Fibroblast of skin of left biceps (primary cell): ENCODE measurements around the gene PLEKHH1.

Experiments
- DNase-seq, 2 experiments: peaks; one replicate each; pipeline ENCODE4 v3.0.0-alpha.2; 2013; ENCODE audit warnings: low read depth in 2 of 2

Gene PLEKHH1

GRCh38 chr14:67510121-67510520 lies 23.0 kb upstream of the PLEKHH1 start:
- no peak for DNase-seq

DNA sequence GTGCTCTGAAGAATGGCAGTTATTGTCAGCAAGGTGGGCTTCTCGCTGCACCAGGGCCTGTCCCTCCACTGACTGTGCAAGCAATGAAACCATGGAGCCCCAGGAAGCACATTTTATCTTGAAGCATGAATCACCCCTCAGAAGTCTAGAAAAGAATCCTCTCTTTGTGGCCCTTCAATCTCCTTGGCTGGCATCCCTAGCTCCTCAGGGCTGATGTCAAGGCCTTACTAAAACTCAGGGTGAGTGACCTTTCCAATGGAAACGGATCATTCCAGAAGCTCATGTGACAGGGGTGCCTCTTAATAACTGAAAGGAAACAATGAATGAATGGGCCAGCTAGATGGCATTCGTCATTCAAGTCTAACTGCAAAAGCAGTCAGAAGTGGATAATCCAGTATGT lies 22.3 kb upstream of the PLEKHH1 start:
- no peak for DNase-seq

DNA sequence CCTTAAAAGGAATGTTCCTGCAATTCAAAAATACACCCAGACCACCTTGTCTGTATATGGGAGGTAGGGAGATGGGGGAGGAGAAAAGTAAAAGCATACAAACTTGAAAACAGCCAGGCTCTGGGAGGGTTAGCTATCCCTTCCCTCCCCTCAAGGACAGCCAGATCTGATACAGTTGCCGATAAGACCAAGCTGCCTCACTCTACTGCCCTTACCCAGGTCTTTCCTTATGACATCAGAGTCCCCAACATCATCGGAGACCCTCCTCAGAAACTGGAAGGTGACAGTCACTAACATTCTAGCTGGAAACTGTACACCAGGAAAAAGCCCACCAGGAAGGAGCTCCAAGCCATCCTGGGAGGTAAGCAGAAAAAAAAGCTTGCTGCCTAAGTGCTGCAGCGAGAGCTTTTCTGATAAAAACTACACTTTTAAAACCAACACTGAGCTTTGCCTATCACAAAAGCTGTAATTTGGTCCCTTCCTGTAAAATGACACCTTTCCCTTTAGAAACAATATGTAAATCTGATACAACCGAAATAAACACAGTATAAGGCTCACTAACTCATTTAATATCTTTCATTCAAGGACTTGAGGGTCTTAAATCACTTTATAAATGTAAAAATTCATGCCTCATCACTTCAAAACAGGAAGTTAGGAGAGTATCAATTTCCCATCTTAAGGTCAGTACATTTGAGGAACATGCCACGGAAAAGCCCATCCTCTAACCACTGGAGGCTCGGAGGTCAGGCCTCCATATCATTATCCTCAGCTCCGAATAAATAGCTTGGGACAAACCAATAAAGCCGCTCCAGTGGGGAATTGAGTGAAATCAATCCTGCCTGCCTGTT lies 20.4 kb upstream of the PLEKHH1 start:
- DNase-seq: no peak

- DNase-seq: no peak
These were observed 19.4 kb upstream of the PLEKHH1 start for GRCh38 chr14:67513631-67514108.

DNA sequence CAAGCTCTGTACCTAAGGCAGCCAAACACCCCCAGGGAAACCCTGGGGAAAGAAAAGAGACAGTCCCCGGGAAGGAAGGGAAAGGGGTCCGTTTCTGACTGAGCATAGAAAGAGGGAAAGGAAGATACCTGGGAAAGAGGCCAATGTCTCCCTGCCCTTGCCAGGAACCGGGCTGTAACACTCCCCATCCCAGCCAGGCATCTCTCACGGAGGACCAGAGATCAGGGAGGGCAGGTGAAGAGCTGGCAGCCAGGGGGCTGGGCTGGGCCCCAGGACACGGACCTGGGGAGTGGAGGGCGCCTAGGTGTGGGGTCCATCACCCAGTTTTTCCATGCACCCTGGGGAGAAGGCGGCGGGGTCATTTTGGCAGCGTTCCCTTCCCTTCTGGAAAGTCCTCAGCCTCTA lies 18.9 kb upstream of the PLEKHH1 start:
- no peak for DNase-seq

- DNase-seq: no peak
These were observed 18.3 kb upstream of the PLEKHH1 start for GRCh38 chr14:67514650-67515385.

DNA sequence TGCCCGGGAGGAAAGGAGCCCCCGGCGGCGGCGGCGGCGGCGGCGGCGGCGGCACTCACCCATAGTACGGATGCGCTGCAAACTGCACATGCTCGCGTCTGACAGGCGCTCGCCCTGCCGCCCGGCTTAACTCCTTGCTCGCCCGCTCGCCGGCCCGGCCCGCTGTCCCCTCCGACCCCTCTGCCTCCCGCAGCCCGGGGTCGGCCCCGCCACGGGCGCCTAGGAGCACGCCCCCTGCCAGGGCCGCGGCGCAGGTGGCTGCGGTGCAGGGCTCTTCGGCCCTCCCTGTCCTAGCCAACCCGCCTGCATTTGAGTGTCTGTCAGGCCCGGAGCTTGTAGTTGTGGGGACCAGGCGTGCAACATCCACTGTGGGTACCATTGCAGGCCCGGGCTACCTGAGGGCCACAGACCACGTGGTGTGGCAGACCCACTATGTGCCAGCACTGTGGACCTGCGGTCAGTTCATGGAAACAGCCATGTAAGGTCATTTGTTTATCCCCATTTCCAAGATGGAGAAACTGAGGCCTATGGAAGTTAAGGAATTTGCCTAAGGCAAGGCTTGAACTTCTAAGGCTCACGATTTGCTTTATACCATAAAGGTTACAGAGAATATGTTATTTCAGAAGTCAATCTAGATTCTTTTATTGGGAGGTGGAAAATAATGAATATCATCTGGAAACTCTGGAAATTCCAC lies 17.6 kb upstream of the PLEKHH1 start:
- no peak for DNase-seq

GRCh38 chr14:67516676-67517075 lies 16.4 kb upstream of the PLEKHH1 start:
- no peak for DNase-seq

GRCh38 chr14:67517083-67517482 lies 16.0 kb upstream of the PLEKHH1 start:
- no peak for DNase-seq

DNA sequence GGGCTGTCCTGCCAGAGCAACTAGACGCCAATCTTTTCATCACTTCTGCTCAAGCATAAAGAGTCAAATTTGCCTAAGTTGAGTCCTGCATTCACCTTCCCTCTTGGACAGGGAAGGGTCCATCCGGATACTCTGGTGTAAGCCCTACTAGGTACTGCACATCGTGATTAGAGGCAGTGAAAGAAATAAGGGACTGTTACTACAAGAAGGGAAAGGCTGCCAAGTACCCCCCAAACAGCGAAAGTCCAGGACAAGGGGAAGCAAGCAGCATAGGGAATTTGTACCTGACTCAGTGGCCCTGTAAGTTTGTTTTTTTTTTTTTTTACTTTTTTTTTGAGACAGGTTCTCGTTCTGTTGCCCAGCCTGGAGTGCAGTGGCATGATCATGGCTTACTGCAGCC lies 13.7 kb upstream of the PLEKHH1 start:
- DNase-seq: no peak

DNA sequence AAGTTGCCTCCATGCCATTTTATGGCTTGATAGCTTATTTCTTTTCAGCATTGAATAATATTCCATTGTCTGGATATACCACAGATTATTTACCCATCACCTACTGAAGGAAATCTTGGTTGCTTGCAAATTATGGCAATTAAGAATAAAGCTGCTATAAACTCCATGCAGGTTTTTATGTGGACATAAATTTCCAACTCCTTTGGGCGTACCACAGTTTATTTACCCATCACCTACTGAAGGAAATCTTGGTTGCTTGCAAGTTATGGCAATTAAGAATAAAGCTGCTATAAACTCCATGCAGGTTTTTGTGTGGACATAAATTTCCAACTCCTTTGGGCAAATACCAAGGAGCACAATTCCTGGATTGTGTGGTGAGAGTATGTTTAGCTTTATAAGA lies 12.6 kb upstream of the PLEKHH1 start:
- DNase-seq: no peak

DNA sequence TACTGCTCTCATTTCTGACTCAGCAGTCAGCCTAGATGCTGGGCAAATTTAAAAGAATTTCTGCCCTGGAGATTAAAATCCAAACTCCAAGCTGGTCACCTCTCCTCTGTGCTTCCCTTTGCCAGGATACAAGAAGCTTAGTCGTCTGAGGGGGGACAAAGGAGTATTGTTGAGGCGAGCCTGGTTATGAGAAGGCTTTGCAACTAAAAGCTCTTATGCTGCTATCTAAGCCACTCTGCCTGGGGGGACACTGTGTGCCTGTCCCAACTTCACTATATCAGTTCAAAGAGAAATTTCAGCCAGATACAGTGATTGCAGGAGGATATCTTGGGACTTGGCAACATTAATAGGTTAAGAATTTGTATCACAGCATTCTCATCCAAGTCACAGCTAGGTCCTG lies 10.8 kb upstream of the PLEKHH1 start:
- no peak for DNase-seq

- no peak for DNase-seq
These were observed 9.1 kb upstream of the PLEKHH1 start for GRCh38 chr14:67523764-67524633.

DNA sequence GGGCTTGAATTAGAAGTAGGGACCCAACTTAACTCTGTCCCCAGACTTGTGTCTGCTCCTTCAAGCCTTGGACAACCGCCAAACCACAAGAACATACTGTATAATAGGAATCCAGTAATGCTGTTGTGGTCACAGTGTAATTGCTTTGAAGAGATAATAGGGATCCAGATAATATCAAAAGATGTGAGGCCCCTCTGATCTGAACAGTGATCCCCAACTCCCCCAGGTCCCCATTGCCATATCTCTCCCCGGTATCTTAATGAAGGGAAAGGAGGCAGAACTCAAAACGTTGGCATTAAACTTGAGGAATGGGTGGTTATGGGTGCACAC lies 8.5 kb upstream of the PLEKHH1 start:
- no peak for DNase-seq

DNA sequence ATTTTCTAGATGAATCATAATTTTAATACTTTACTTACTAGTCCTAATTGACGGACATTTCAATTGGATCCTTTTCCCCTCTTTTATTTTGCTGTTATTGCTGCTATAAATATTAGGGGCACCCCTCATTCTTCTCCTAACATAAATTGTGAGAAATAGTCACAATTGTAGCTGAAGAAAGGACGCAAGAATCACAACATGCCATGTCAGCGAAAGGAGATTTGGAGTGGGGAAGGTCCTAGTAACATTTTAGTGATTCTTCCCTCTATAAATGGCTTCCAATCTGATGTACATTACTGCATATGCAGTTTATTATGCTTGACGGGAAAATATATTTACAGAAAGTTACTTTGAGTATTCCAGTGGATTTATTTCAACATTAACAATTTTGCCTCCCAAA lies 7.7 kb upstream of the PLEKHH1 start:
- DNase-seq: no peak

DNA sequence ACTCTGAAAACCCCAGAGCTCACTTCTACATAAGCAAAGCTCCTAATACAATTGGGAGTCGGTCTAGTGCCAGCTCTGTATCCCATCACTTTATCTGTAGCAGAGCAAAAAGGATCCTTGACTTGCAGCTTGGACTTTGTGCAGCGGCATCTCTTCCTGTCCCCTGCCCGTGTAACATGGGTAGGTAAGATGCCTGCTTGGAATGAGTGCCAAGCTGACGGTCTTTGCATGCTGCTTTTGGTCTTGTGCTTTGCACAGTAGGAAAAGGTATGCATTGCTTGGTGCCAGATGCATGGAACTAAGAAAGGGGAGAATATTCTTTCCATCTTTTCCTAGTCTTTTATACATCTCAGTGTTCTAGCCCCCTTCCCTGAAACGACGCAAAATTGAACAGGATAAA lies 6.9 kb upstream of the PLEKHH1 start:
- no peak for DNase-seq

- peak in 1 of 2 experiments; percentile 6 for DNase-seq
These were observed 6.2 kb upstream of the PLEKHH1 start for GRCh38 chr14:67526676-67527459.

- DNase-seq: no peak
These were observed 5.3 kb upstream of the PLEKHH1 start for GRCh38 chr14:67527756-67528155.

GRCh38 chr14:67528276-67528675 lies 4.8 kb upstream of the PLEKHH1 start:
- no peak for DNase-seq

DNA sequence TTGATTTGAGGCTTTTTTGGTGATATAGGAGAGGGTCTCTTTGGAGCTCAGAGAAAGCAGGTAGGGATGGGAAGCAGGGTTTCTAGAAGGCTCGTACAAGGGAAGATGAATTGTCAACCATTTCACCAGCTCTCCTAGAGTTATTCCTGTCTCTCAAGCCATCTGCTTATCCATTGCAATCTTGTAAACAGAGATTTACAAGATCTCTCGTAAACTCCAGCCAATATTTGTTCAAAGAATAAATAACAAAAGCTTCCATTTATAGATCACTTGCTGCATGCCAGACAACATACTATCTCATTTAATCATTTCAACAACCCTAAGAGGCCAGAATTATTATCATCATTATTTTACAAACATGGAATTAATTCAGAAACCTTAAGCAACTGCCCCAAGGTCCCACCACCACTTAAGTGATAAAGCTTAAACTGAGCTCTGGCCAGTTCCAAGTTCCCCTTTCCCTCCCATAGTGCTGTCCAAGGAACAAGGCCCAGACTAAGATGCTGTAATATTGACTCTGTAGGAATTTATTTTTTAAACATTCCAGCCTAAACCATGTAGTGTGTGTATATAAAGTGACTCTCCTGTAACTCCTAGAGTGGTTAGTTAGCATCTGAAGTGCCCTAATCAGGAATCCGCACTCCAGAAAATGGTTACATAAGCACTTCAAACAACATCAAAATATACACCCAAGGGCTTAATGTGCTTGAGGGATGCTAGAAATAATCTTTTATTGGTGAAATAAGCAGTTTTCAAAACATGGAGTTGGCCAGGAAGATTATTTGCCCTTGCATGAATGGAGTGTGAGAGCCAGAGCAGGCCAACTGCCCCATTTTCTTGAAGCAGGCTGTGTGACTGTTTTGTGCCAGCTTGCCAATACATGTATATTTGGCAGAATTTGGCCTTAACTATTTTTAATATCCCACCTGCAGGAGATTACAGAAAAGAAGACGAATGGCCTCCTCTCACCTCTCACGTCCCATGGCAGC lies 2.8 kb upstream of the PLEKHH1 start:
- no peak for DNase-seq
